GM19238 (cell line): ENCODE data around the gene PEX12.
"Not testable (repeated sequence)": the region's sequence is repeated elsewhere in the genome, so short reads cannot be mapped to it uniquely, and the experiment has no call there.

ENCODE experiments used
- DNase-seq: peaks from one replicate; pipeline ENCODE4 v3.0.0; 2011; ENCODE audit warnings: low spot score; ENCODE audit not compliant: insufficient read length

Gene PEX12

GRCh38 chr17:35578197-35578928 is at the start of gene PEX12:
Gene PEX12 (minus strand): TSS chr17:35578571. CDS start chr17:35578021, 550 bp downstream.
- peak; percentile 74 for DNase-seq

GRCh38 chr17:35627417-35627816 is 49.0 kb upstream of the PEX12 start:
- no peak for DNase-seq

DNA sequence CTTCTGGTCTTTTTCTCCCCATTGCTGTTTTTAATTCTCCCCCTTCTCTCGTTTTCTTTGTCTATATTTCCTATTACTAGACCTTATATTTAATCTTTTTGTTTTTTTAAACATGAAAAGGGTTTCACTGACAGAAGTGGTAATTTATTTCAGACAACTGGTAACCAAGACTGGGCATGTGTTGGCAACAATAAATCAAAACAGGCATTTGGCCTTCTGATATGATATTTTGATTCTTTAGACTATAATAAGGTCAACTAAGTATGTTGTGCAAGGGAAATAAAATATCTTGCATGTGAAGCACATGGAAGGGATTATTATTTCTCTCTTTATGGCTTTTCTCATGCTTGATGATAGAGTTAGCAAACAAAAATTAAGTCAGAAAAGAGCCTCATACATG is 43.4 kb upstream of the PEX12 start:
- no peak for DNase-seq

- DNase-seq = no peak
Measured at GRCh38 chr17:35618628-35619027, 40.3 kb upstream of the PEX12 start.

- DNase-seq = no peak
Measured at GRCh38 chr17:35617505-35617904, 39.1 kb upstream of the PEX12 start.

GRCh38 chr17:35616536-35616935 is 38.2 kb upstream of the PEX12 start:
- no peak for DNase-seq

GRCh38 chr17:35614810-35615209 is 36.4 kb upstream of the PEX12 start:
- no peak for DNase-seq

- no peak for DNase-seq
Measured at GRCh38 chr17:35612924-35613521, 34.7 kb upstream of the PEX12 start.

GRCh38 chr17:35610746-35611145 is 32.4 kb upstream of the PEX12 start:
- DNase-seq = not testable (repeated sequence)

DNA sequence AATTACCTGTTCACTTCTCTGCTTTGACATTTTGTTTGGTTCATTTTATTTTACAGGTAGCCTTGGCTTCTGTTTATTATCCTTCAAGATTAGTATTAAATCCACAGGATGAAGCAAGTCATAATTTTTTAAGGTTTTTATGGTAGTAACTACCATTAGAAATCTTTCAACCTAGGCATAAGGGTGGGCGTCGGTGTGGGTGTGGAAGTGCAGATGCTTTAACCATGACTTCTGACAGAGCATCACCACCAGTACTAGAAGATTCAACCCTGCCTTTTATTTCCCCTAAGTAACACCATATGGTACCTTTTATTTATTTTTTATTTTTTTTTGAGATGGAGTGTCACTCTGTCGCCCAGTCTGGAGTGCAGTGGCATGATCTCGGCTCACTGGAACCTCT is 31.5 kb upstream of the PEX12 start:
- no peak for DNase-seq

GRCh38 chr17:35607239-35607847 is 29.0 kb upstream of the PEX12 start:
- DNase-seq = no peak

- no peak for DNase-seq
Measured at GRCh38 chr17:35605678-35606077, 27.3 kb upstream of the PEX12 start.

DNA sequence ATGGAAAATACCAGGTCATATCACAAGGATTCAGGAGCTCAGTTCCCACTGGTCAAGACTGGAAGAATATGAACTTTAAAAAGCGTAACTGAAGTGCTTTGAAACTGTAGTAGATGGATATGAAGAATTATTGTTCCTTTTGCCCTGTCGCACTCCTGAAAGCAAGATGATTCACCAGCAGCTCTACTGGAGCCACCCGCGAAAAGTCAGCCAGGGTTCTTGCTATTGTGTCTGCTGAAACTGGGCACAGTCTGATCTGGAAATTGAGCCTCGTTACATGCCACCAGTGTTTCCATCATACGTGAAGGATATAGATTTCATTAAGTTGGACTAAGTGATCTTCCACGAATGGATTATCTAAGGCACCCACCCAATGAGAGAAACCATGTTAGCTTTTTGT is 25.3 kb upstream of the PEX12 start:
- no peak for DNase-seq

DNA sequence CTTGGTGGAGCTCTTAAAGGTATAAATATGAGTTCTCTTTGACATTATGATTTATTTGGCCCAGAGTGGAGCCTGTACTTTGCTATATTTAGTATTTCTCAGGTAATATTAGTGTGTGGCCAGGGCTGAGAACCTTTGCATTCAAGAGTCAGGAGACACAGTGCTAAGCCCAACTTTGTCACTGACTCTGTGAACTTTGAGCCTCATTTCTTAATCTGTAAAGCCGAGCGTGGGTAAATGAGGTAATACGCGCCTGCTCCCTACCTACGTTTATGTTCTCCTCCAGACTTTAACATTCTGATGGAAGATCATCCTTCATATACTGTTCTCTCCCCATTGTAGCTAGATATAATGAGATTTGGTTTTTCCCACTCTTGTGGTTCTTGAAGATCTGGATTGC is 19.2 kb upstream of the PEX12 start:
- DNase-seq = no peak

DNA sequence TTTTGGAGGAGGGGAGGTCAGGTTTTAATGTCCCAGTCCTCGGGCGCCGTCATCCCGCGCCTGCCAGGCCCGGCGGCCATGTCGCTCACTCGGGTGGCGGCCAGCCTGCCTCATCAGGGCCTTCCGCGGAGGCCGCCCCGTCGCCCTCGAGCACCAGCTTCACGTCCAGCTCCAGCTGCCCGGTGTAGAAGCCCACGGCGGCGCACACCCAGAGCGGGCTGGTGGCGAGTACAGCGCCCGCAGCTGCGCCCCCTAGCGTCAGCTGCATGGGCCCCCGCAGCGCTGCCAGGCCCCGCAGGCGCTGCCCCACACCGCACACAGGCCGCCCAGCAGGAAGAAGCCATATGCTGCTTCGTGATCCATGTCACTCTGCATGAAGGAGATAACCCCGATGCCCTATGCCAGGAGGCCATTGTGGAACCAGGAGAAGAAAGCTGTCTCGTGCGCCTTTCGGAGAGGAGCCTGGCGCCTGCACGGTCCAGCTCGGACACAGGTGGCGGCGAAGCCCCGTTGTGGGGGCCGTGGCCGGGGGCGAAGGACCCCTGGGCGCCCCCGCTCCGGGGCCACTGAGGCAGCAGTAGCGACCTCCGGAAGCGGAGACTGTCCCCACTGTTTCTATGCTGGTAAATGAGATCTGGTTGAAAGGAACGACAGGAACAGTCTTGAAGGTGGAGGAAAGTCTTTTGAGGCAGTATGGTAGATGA is 18.3 kb upstream of the PEX12 start:
- no peak for DNase-seq

- DNase-seq = no peak
Measured at GRCh38 chr17:35596072-35596471, 17.7 kb upstream of the PEX12 start.

DNA sequence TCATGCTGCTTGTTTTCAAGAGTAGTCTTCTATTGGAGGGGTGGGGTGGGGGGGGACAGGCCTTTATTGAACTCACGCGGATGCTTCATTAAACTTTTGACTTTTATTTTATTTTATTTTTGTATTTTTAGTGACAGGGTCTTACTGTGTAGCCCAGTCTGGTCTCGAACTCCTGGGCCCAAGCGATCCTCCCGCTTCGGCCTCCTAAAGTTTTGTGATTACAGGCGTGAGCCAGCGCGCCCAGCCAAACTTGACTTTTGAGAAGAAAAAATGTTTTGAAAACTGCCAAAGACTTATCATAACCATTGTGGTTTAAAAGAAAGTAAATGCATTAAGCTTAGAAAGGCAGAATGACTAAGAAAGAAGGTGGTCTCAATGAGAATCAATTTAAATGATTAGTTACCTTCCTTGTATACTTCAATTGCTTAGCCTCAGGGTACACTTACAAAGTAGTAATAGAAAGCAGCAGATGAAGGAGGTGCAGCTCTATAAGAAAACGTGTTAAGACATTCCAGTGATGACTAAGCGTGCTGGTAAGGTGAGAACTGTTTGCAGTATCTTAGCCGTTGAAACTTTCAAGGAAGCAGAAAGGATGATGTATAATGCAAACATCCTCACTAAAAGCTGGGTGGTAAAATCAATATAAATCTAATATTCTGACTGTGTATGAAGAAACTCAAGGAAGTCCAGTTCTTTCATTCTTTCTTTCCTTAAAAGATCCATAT is 10.0 kb upstream of the PEX12 start:
- no peak for DNase-seq

DNA sequence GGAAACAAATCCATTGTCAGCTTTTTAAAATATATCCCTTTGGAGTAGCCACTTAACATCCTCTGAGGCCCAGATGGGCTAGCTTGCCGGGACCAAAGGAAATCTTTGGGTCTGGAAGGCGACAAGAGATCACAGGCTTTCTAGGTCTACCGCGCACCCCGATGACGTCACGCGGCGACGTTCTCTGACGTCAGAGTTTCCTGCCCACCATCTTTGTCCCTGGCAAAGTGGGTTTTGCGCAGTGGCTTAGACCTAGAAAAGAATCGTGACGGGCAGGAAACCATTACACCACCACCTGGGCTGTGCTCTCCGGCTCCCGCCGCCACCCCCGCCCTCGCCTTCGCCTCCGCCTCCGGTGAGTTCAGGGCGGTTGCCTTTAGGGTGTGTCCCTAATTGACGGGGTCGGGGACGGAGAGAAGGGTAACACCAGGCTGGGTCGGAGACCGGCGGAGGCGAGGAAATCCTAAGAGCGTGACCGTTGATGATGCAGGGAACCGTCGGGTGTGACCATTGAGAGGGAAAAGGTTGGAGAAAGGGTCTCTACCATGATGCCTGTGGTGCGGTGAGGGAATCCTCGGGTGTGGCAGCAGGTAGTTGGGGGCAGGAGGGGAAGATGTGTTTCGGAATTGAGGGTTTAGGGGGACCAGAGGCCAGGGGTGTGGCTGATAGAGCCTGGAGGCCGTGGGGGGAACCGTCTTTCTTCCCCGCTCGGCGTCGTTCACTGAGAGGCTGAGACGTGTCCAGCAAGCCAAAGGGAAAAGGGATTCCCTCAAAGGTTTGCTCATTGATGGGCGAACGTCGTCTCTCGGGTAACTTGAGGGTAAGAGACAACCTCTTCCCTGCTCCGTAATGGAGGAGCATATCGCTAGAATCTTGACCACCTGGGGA is 8.9 kb upstream of the PEX12 start, which contains the start of gene AP2B1:
TSS of gene AP2B1 (plus strand) at position 249 of the 888 bp plus-strand sequence. CDS start 6,709 bp downstream, outside the sequence.
- peak; percentile 75 for DNase-seq

- DNase-seq = no peak
Measured at GRCh38 chr17:35586569-35587073, 8.2 kb upstream of the PEX12 start.

GRCh38 chr17:35584061-35584460 is 5.7 kb upstream of the PEX12 start:
- no peak for DNase-seq
